Esophagus squamous epithelium (tissue), 5 donors: Measurements from ENCODE around the gene NID2. TPM values are rescaled to one million over a fixed set of nuclear protein-coding genes. Genes with fewer than 3 reads are reported as not detected.
A peak's percentile ranks its signal among the peaks of the same experiment; 100 is the strongest.

Source experiments
- DNase-seq: peaks from one replicate; lab custom pipeline; 2025; lab: John Stamatoyannopoulos, UW
- H3K27ac ChIP-seq, 4 donors: fragments of 200-600 bp; sonication (generic); one replicate each; pipeline ENCODE4 v1.5.1; 2016 to 2019; ENCODE audit warnings: mild to moderate bottlenecking in 1 of 4
- H3K27me3 ChIP-seq, 4 donors: fragments of 200-600 bp; sonication (generic); 1 replicate in 3 of 4; 2 replicates in 1 of 4; pipeline versions ENCODE4 v1.5.1 to v1.6.0; 2017 to 2021; ENCODE audit warnings: antibody characterized with exemption in 1 of 4
- H3K36me3 ChIP-seq, 3 donors: fragments of 200-600 bp; sonication (generic); one replicate each; pipeline ENCODE4 v1.5.1; 2016 to 2019
- H3K4me1 ChIP-seq, 3 donors: fragments of 200-600 bp; sonication (generic); one replicate each; pipeline ENCODE4 v1.5.1; 2017 to 2019
- H3K4me3 ChIP-seq, 4 donors: fragments of 200-600 bp; sonication (generic); 1 replicate in 3 of 4; 2 replicates in 1 of 4; pipeline ENCODE4 v1.5.1; 2016 to 2019; ENCODE audit warnings: mild to moderate bottlenecking in 2 of 4, moderate library complexity in 1 of 4
- H3K9me3 ChIP-seq, 3 donors: fragments of 200-600 bp; sonication (generic); one replicate each; pipeline ENCODE4 v1.5.1; 2016 to 2019
- CTCF ChIP-seq, 6 experiments: fragments of 450-650 bp in 4 of 6; fragments of 200-600 bp in 2 of 6; sonication (generic) in 2 of 6; IDR thresholded peaks; one replicate each; pipeline ENCODE4 v1.5.1; 2016 to 2019; ENCODE audit warnings: antibody characterized with exemption in 6 of 6, mild to moderate bottlenecking in 4 of 6, moderate library complexity in 4 of 6
- POLR2A ChIP-seq, 4 donors: fragments of 450-650 bp; IDR thresholded peaks; one replicate each; pipeline ENCODE4 v1.6.1; 2017; ENCODE audit warnings: antibody characterized with exemption in 4 of 4, mild to moderate bottlenecking in 4 of 4, moderate library complexity in 3 of 4
- WGBS, 2 donors: methylation state at CpG; one replicate each; pipeline ENCODE4 v1.1.5; 2018; 5-methylcytosine and 5-hydroxymethylcytosine counted together
- intact Hi-C: fragments of 100-400 bp; cut with DNase I; formaldehyde crosslinking; loops from one replicate; pipeline ENCODE4 v1.15.0; 2022
- total RNA-seq, 4 donors: library from RNA; depleted of rRNA; stranded (reverse); fragments of >200 nt; gene quantifications; one replicate each; pipeline ENCODE4 v1.1.0, GENCODE V29; 2016
- donor health status: DM: yes; HTN: yes; CAD: no.

Gene NID2
- total RNA-seq, 4 donors from 2014 or later = 0.91 to 12.2 (median 3.2) TPM

DNA sequence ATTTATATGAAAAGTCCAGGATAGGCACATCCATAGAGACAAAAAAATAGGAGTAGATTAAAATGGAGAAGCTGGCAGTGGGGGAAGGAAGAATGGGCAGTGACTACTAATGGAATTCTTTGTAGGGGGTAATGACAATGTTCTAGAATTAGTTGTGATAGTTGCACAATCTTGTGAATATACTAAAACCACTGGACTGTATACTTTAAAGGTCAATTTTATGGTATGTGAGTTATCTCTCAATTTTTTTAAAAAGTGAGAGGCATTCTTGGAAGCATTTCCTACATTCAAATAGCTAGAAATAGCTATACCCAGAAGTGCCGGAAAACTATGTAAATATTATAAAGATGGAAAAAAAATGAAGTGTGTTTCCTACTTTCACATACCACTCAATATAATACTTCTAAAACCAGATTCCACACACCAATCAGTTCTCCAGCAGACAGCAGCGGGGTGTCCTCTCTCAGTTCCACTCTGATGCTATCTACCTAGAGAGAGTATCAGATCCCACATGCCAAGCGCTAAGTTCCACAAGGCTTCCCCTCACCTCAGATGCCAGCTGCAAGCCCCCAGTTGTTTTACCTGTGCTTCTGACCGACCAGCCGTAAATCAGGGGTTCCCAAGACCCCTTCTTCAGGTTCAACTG, 41.7 kb upstream of the NID2 start:
- Histone ChIP-seq H3K36me3 (no peaks in the 10 kb centered on the region), H3K4me3 (no peak overlapping the region), H3K9me3 (no peaks in the 10 kb centered on the region), H3K27me3 (no peaks in the 10 kb centered on the region), H3K27ac (no peak overlapping the region), H3K4me1 (no peaks in the 10 kb centered on the region)
- DNase-seq = no peak
- TF ChIP-seq POLR2A (IDR thresholded peaks at IDR 0.05) = no peak
- no peak for TF ChIP-seq CTCF (IDR thresholded peaks at IDR 0.05)
- 73 to 77% methylated on average over 5 of the region's 5 CpGs for WGBS, 2 donors
- intact Hi-C loops = no loop called here

DNA sequence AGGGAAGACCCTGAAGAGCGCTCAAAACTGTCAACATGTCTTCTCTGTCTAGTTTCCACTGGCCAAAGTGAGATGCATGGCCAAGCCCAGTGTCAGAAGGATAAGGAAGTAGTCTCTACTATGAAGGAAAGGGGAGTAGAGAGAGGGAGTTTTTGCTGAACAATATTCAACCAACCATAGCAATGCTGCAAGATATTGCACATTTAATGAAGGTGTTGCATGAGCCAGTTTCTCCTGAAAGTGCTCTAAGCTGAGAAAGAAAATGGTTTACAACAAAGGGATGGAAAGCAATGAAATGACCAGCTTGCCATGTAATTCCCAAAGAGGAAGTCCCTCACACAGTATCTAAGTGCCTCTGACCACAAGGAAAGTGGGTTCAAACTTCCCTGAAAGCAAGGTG, 40.0 kb upstream of the NID2 start:
- Histone ChIP-seq H3K36me3 (no peaks in the 10 kb centered on the region), H3K27ac (no peak overlapping the region), H3K4me1 (no peaks in the 10 kb centered on the region), H3K4me3 (no peak overlapping the region), H3K9me3 (no peaks in the 10 kb centered on the region), H3K27me3 (no peaks in the 10 kb centered on the region)
- no peak for TF ChIP-seq CTCF (IDR thresholded peaks at IDR 0.05)
- no peak for TF ChIP-seq POLR2A (IDR thresholded peaks at IDR 0.05)
- intact Hi-C loops = no loop called here
- DNase-seq = no peak
- WGBS, 2 donors = 57 to 86% methylated on average over 1 of the region's 1 CpG

GRCh38 chr14:52106840-52107239, 38.0 kb upstream of the NID2 start:
- WGBS, 2 donors = 46 to 63% methylated on average over 4 to 5 of the region's 5 CpGs
- Histone ChIP-seq H3K4me1 (no peaks in the 10 kb centered on the region), H3K36me3 (no peaks in the 10 kb centered on the region), H3K27ac (peak overlapping the region in 1 of 4 donors; percentile 6), H3K4me3 (no peak overlapping the region), H3K9me3 (no peaks in the 10 kb centered on the region), H3K27me3 (no peaks in the 10 kb centered on the region)
- no peak for DNase-seq
- intact Hi-C loops = no loop called here
- TF ChIP-seq CTCF (IDR thresholded peaks at IDR 0.05) = no peak
- TF ChIP-seq POLR2A (IDR thresholded peaks at IDR 0.05) = no peak

GRCh38 chr14:52103416-52103815, 34.6 kb upstream of the NID2 start:
- no peak overlapping the region for H3K4me3 ChIP-seq
- no peaks in the 10 kb centered on the region for H3K4me1 ChIP-seq
- H3K27ac ChIP-seq = no peak overlapping the region
- H3K36me3 ChIP-seq = no peaks in the 10 kb centered on the region
- H3K27me3 ChIP-seq = no peaks in the 10 kb centered on the region
- TF ChIP-seq CTCF (IDR thresholded peaks at IDR 0.05) (no peak), POLR2A (IDR thresholded peaks at IDR 0.05) (no peak)
- H3K9me3 ChIP-seq = no peaks in the 10 kb centered on the region
- 76 to 79% methylated on average over 8 of the region's 8 CpGs for WGBS, 2 donors
- no peak for DNase-seq
- intact Hi-C loops = no loop called here

DNA sequence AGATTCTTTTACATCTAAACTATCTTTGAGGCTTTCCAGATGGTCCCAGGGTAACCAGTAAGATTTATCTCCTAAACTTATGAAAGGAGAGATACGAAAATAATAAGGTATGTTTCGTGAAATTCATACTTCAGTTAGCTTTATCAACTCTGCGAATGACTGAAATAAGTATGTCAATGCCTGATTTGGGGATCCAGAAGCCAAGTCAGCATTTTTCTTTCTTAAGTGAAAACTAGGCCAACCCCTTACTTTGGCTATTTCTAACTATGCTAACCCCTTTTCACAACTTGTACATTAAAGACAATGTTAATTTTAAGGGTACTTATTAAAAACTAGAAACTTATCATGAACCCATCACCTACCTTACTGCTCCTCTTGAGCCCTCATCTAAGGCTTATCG, 26.9 kb upstream of the NID2 start:
- no peak for TF ChIP-seq CTCF (IDR thresholded peaks at IDR 0.05)
- TF ChIP-seq POLR2A (IDR thresholded peaks at IDR 0.05) = no peak
- H3K27me3 ChIP-seq = no peaks in the 10 kb centered on the region
- no peak overlapping the region for H3K27ac ChIP-seq
- no peaks in the 10 kb centered on the region for H3K4me1 ChIP-seq
- 80 to 91% methylated on average over 4 of the region's 4 CpGs for WGBS, 2 donors
- no peaks in the 10 kb centered on the region for H3K36me3 ChIP-seq
- intact Hi-C loops = no loop called here
- H3K4me3 ChIP-seq = no peak overlapping the region
- DNase-seq = no peak
- no peaks in the 10 kb centered on the region for H3K9me3 ChIP-seq
